Measurements from ENCODE around the gene CELA3B. TPM values are rescaled to one million over a fixed set of nuclear protein-coding genes. Genes with fewer than 3 reads are reported as not detected.
"Not testable (repeated sequence)": the region's sequence is repeated elsewhere in the genome, so short reads cannot be mapped to it uniquely, and the experiment has no call there.

Gene CELA3B
- total RNA-seq, 1 experiment from 2014 or later = 3.4 TPM

DNA sequence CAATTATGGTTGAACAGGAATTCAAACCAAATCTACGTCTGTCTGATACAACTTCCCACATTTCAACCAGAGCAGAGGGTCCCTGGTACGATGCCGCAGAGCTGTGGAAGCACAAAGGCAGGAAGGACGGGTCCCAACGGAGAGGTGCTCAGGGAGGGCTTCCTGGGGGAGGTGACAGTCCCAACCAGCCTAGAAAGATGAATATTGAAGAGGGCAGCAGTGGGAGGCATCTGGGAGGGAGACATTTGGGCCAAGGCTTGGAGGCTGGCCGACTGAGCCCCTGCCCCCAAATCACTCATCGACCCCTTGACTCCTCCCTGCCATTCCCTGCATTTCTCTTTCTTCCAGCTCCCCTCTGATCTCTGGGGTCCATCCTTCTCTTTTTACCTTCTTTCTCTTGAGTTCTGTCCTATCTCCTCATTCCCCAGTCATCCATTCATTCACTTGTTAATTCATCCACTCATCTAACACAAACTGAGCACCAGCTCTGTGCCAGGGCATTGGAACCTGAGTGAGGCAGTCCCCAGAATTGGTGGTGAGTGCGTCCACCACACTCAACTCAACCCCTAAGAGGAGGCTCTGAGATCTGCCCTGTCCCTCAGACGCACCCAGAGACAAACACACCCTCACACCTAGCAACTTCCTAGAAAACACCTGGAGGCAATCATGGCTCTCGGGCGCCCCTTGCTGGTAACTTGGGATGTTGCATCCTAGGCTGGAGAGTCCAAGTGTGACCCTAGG is 13.2 kb upstream of the CELA3B start:
- no TSS peak for BruUV-seq (replicated peaks)
- TF ChIP-seq SIN3A (IDR thresholded peaks at IDR 0.05; ENCODE audit: borderline replicate concordance, insufficient read depth, low read depth, low read length) (no peak), TCF7L2 (IDR thresholded peaks at IDR 0.05; ENCODE audit: low read depth, low read length) (no peak), POLR2AphosphoS5 (IDR thresholded peaks at IDR 0.05; ENCODE audit: low read depth, low read length) (peak; percentile 24; the same call in 1 of the 2 replicates)
- TF ChIP-seq, protein P1, sequence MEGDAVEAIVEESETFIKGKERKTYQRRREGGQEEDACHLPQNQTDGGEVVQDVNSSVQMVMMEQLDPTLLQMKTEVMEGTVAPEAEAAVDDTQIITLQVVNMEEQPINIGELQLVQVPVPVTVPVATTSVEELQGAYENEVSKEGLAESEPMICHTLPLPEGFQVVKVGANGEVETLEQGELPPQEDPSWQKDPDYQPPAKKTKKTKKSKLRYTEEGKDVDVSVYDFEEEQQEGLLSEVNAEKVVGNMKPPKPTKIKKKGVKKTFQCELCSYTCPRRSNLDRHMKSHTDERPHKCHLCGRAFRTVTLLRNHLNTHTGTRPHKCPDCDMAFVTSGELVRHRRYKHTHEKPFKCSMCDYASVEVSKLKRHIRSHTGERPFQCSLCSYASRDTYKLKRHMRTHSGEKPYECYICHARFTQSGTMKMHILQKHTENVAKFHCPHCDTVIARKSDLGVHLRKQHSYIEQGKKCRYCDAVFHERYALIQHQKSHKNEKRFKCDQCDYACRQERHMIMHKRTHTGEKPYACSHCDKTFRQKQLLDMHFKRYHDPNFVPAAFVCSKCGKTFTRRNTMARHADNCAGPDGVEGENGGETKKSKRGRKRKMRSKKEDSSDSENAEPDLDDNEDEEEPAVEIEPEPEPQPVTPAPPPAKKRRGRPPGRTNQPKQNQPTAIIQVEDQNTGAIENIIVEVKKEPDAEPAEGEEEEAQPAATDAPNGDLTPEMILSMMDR (IDR thresholded peaks at IDR 0.05) = peak; percentile 93; the same call in 1 of the 2 replicates
- TF ChIP-seq, protein P2, sequence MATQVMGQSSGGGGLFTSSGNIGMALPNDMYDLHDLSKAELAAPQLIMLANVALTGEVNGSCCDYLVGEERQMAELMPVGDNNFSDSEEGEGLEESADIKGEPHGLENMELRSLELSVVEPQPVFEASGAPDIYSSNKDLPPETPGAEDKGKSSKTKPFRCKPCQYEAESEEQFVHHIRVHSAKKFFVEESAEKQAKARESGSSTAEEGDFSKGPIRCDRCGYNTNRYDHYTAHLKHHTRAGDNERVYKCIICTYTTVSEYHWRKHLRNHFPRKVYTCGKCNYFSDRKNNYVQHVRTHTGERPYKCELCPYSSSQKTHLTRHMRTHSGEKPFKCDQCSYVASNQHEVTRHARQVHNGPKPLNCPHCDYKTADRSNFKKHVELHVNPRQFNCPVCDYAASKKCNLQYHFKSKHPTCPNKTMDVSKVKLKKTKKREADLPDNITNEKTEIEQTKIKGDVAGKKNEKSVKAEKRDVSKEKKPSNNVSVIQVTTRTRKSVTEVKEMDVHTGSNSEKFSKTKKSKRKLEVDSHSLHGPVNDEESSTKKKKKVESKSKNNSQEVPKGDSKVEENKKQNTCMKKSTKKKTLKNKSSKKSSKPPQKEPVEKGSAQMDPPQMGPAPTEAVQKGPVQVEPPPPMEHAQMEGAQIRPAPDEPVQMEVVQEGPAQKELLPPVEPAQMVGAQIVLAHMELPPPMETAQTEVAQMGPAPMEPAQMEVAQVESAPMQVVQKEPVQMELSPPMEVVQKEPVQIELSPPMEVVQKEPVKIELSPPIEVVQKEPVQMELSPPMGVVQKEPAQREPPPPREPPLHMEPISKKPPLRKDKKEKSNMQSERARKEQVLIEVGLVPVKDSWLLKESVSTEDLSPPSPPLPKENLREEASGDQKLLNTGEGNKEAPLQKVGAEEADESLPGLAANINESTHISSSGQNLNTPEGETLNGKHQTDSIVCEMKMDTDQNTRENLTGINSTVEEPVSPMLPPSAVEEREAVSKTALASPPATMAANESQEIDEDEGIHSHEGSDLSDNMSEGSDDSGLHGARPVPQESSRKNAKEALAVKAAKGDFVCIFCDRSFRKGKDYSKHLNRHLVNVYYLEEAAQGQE (IDR thresholded peaks at IDR 0.05; ENCODE audit: insufficient read depth in 1 of 2, low read depth in 2 of 2, low read length in 1 of 2) = no peak
- Histone ChIP-seq H3K9me3 (ENCODE audit: control insufficient read depth, insufficient read depth, low read depth, low read length) (no peaks in the 10 kb centered on the region), H3K4me1 (ENCODE audit: control insufficient read depth, insufficient read depth, low read length) (peaks cover 8% of the 10 kb centered on the region), H3K36me3 (ENCODE audit: control insufficient read depth, insufficient read depth, low read length) (no peaks in the 10 kb centered on the region), H3K4me3 (ENCODE audit: low read depth in 2 of 2, low read length in 2 of 2) (no peak overlapping the region), H3K27me3 (ENCODE audit: control insufficient read depth, insufficient read depth, low read length) (no peaks in the 10 kb centered on the region), H3K27ac (ENCODE audit: low read length) (peak overlapping the region; percentile 32)
- ATAC-seq (peak; percentile 91), DNase-seq (ENCODE audit: low read depth, low spot score) (peak; percentile 62)
- intact Hi-C loops (cut with micrococcal nuclease; ENCODE audit: unreplicated experiment) = no loop called here
- in situ Hi-C loops (cut with HindIII; ENCODE audit: low pct_unique_long_range_greater_than_20kb, low sequenced_read_pairs) = no loop called here
- POLR2A ChIA-PET = no interaction called here
- CTCF ChIA-PET = interaction anchor here (0.6 to 0.9 kb wide), 3 partner anchors 89 to 387 kb away, joined by 3 to 10 read pairs (median 3); partner anchors contain the start of gene CDC42

DNA sequence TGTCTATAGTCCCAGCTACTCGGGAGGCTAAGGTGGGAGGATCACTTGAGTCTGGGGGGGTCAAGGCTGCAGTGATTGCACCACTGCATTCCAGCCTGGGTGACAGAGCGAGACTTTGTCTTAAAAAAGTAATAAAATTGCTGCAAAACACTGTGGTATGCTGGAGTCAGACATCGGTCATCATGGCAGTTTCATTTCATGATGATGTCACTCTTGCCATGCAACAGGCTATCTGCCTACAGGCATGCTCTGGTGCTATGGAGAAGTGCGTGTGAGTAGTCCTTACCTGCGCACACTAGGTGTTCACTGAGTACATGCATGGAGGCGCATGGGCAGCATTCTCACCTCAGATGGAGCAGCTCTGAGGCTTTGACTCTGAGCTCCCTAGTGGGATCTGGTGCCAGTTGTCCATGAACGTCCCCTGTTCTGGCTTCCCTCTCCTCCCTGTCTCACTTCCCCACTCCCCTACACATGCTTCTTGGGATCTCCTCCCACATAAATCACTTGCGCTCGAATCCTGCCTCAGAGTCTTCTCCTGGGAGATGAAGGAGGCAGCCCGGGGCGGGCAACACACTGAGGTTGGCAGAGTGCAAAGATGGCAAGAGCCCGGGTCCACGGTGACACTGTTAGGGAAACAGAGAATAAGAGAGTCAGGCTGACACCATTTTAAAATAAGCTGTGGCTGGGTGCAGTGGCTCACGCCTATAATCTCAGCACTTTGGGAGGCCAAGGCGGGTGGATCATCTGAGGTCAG is 10.4 kb upstream of the CELA3B start:
- Histone ChIP-seq H3K9me3 (ENCODE audit: control insufficient read depth, insufficient read depth, low read depth, low read length) (no peaks in the 10 kb centered on the region), H3K4me3 (ENCODE audit: low read depth in 2 of 2, low read length in 2 of 2) (no peak overlapping the region), H3K27me3 (ENCODE audit: control insufficient read depth, insufficient read depth, low read length) (no peaks in the 10 kb centered on the region), H3K36me3 (ENCODE audit: control insufficient read depth, insufficient read depth, low read length) (no peaks in the 10 kb centered on the region), H3K27ac (ENCODE audit: low read length) (peak overlapping the region; percentile 3; the same call in 1 of the 2 replicates), H3K4me1 (ENCODE audit: control insufficient read depth, insufficient read depth, low read length) (peaks cover 8% of the 10 kb centered on the region)
- DNase-seq (ENCODE audit: low read depth, low spot score) (peak; percentile 18), ATAC-seq (peak; percentile 46; the same call in 1 of the 2 replicates)
- ChIA-PET POLR2A (interaction anchor here (0.6 kb wide), 1 partner anchor 46 kb away, joined by 4 read pairs; no protein-coding TSS in a partner anchor), CTCF (interaction anchor here (0.7 kb wide), 1 partner anchor 36 kb away, joined by 3 read pairs; no protein-coding TSS in a partner anchor)
- intact Hi-C loops (cut with micrococcal nuclease; ENCODE audit: unreplicated experiment) (no loop called here), in situ Hi-C loops (cut with HindIII; ENCODE audit: low pct_unique_long_range_greater_than_20kb, low sequenced_read_pairs) (no loop called here)
- no TSS peak for BruUV-seq (replicated peaks)
- TF ChIP-seq TCF7L2 (IDR thresholded peaks at IDR 0.05; ENCODE audit: low read depth, low read length) = no peak
- TF ChIP-seq, protein P2 (IDR thresholded peaks at IDR 0.05; ENCODE audit: insufficient read depth in 1 of 2, low read depth in 2 of 2, low read length in 1 of 2) = no peak
- TF ChIP-seq POLR2AphosphoS5 (IDR thresholded peaks at IDR 0.05; ENCODE audit: low read depth, low read length) = no peak
- TF ChIP-seq, protein P1 (IDR thresholded peaks at IDR 0.05) = no peak
- no peak for TF ChIP-seq SIN3A (IDR thresholded peaks at IDR 0.05; ENCODE audit: borderline replicate concordance, insufficient read depth, low read depth, low read length)

DNA sequence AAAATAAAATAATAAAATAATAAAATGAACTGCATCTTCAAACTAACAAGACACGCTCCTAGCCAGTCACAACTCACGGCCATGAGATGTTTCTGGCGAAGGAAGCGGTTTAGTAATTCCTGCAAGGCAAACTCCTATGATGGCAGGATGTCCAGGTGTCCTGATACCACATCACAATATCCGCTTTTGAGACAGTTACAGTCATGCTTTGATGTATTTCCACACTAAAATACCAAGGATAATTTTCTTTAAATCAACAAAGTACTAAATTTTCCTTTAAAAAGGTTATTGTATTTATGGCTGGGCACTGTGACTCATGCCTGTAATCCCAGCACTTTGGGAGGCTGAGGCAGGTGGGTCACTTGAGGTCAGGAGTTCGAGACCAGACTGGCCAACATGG is 9.6 kb upstream of the CELA3B start:
- H3K4me1 ChIP-seq (ENCODE audit: control insufficient read depth, insufficient read depth, low read length); H3K27ac ChIP-seq (ENCODE audit: low read length); DNase-seq (ENCODE audit: low read depth, low spot score); intact Hi-C loops (cut with micrococcal nuclease; ENCODE audit: unreplicated experiment); CTCF ChIA-PET; ATAC-seq; POLR2A ChIA-PET; H3K4me3 ChIP-seq (ENCODE audit: low read depth in 2 of 2, low read length in 2 of 2); BruUV-seq (replicated peaks); H3K27me3 ChIP-seq (ENCODE audit: control insufficient read depth, insufficient read depth, low read length); H3K9me3 ChIP-seq (ENCODE audit: control insufficient read depth, insufficient read depth, low read depth, low read length); in situ Hi-C loops (cut with HindIII; ENCODE audit: low pct_unique_long_range_greater_than_20kb, low sequenced_read_pairs); H3K36me3 ChIP-seq (ENCODE audit: control insufficient read depth, insufficient read depth, low read length): not testable (repeated sequence)

Measured in Panc1 (cell line).